ENCODE results near the gene ZSWIM6.

The ZSWIM6 gene

DNA sequence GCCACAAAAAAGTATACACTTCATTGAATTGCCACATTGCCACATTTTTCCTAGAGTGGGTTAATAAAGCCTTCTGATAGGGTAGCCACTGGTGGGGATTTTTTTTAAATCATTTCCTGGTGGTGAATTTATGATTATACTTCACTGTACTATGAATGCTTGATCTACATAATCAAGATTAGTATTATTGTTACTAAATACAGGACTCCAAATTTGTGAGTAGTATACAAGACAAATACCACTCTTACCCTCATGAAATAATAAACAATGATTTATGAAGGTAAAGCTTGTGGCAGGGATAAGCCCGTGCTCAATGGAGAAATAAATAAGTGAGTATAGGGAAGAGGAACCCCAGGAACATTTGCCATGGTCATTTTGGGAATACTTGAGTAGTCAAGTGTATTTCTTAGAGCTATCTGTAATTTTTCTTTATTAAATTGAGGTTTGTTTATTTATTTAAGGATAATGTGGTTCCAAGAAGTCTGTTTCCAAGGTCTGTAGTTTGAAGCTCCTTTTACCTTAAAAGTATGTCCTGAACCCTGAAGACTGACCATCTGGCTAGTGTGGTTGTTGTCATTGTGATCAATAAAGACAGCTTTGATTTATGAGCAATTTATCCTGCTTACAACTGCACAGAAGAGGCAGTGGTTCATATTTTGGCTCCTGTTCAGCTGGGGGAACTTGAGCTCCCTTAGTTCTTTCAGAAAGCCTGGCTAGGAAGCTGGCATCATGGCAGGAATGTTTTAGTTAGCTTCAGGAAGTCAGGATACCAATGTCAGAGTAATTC is 118.6 kb downstream of the ZSWIM6 start:
- DNase-seq, result no peak

DNA sequence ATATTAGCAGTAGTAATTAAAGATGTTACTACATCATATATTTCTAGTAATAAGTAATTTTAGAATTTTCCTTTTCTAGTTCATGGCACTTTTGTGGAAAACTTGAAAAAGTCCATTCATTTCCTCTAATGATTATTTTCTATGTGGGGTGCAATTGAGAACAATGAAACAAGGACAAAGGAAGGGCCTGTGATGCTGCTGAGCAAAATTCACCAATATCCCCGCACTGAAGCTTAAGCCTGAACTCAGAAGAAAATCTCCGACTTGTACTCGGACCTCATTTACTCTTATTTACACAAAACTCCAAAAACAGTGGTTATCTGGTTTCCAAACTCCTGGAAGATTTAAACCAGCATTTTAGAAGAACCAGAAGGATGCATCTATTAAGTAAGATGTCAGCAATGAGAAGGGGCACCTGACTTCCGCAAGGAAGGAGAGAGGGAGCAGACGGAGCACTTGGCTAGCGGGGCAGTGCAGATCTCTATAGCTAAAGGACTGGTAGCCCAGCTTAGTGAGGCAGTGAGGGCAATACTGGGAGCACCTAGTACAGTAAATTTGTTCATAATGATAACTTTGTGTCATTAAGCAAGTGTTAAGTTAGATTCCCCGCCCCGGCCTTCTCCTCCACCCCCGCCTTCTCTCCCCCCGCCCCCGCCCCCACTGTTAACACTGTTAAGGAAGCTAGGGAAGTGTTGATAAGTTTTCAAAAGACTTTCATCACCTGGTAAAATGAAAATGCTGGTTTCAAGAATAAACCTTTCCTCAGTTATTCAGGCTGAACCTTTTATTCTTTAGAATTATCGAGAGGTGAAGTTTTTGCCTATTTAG is 123.3 kb downstream of the ZSWIM6 start:
- no peak for DNase-seq

GRCh38 chr5:61460471-61460870 is 128.4 kb downstream of the ZSWIM6 start:
- no peak for DNase-seq

GRCh38 chr5:61461417-61461816 is 129.4 kb downstream of the ZSWIM6 start:
- no peak for DNase-seq

DNA sequence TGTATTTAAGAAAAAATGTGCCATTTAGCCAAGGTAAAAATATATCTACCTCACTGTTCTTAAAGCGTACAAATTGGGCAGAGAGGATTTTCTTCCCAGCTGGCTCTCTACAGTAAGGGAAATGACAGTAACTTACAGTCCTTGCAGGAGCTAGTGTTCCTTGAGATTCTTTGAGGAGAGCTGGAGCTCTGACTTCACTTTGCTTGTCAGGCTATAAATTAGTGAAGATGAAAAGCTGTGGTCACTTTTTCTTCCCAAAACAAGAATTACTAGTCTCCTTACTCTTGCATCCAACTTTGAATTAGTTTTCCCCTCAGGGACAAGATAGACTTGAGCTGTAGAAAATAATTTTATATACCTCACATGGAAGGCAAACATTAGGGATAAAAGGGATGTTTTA is 129.9 kb downstream of the ZSWIM6 start:
- DNase-seq, result no peak

DNA sequence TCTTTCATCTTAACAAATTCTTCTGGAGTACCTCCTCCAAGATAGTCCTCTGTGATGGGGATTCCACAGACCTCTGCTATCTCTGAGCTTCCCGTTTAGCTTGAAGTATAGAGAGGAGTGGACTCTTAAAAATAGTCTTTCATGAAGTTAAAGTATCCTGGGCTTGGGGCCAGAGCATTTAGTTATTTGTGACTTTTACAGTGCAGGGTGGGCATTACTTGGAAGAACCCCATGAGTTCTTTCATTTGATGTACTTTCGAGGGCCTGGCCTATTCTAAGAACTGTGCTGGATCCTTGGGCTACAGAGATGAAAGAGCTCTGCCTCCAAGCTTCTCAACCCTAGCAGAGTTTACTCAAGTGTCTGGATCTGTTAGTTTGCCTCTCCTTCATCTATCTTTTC is 131.5 kb downstream of the ZSWIM6 start:
- DNase-seq, result no peak

GRCh38 chr5:61464512-61464911 is 132.5 kb downstream of the ZSWIM6 start:
- no peak for DNase-seq

DNA sequence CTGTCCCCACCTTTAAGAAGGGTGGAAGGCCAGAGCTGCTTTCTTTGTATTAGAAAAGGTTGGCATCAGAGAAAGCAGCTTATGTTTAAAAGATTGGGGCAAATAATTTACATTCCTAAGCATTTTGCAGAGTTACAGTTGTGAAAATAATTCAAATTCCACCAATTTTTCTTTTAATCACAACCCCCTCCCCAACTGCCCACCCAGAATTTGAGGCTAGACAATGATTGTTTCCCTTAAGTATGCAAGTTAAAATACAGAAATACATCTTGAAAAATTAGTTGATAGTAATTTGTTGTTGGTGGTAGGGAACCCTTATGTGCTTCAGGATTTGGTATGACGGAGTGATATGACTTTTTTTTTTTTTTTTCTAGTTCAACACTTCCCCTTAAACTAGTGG is 133.0 kb downstream of the ZSWIM6 start:
- DNase-seq, result no peak

DNA sequence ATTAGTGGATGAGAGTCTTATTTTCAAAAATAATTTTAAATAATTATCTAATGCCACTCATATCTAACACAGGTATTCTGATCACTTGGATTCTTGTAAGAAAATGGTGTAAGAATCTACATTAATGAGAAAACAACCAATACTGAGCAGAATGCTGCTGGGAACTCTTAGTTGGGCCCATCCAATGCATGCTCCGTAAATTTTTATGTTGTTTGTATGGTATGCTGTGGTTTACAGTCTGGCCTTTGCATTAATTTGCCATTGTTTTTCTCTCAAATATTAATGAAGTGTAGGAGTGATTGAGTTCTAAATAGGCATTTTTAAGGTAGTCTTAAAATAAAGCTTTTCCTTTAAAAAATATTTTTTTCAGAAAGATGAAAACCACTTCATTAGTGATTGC is 133.4 kb downstream of the ZSWIM6 start:
- no peak for DNase-seq

DNA sequence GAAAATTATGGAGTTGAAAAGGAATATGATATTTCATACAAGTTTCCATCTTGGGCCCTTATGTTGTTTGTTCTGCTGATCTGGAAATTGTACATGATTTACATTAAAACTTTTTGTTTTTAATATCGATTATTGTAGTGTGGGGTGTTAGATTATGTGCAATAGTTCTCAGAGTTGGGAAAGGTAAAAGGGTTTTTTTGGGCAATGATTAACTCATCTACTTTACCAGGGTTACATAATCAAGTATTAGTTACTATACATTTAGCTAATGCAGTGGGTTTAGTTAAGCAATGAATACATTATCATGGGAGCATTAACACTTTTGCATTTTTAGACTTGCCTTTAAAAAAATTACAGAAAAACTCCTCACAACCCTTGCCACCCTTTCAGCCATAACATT is 134.0 kb downstream of the ZSWIM6 start:
- DNase-seq, result no peak

DNA sequence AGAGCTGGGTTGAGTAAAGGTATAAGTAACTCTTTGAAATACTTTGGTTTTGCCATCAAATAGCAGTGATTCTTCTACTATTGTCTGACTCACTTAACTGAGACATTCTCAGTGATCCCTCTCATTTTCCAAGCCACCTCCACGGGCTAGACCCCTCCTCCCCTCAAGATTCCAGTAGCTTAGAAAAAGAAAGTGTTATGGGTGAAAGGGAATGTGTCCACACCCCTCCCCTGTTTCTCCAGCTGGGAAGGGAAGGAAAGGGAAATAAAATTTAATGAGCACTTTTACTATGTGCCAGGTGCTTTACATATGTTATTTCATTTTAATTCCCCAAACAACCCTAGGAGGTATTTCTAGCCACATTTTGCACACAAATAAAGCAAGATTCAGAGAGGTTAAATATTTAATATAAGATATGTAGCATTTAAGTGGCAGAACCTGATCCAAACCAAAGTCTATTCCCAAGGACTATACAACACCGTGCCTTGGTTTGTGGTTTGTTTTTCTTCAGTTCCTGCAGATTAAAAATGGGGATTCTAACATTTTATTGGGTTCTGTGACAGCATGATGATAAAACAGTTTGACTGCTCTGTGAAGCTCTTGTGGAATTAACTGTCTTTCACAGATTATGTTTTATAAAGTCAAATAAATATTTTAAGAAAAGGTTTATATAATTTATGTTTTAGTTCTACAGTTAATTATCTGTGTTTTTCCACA is 135.9 kb downstream of the ZSWIM6 start:
- DNase-seq, result no peak

- DNase-seq, result no peak
Measured at GRCh38 chr5:61468483-61468865, 136.4 kb downstream of the ZSWIM6 start.

GRCh38 chr5:61471352-61471751 is 139.3 kb downstream of the ZSWIM6 start:
- no peak for DNase-seq

DNA sequence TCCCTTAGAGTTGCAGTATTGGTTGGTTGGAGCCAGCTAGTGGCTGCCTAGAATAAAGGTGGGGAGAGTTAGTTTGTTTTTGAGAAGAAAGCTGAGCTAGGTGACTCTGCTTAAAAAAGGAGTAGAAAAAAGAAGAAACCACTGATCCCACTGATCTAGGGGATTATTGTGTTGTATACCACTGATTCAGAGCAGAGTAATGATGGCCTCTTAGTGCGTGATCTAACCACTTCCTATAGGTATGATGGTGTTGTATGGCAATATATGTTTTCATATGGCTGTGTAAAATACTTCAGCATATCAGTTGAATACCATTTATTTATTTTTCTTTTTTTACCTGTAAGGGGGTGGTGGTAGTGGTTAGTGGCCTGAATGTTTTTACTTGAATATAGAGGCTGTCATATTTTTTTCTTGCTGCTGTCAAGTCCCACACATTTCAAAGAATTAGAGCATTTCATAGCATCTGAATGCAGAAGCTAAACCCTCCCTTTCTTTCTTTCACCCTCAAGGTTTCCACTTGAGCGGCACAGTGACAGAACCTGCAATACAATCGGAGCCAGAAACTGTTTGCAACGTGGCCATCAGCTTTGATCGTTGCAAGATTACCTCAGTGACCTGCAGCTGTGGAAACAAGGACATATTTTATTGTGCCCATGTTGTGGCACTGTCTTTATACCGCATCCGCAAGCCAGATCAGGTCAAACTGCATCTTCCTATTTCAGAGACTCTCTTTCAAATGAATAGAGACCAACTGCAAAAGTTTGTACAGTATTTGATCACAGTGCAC is 140.3 kb downstream of the ZSWIM6 start:
- DNase-seq, result no peak

DNA sequence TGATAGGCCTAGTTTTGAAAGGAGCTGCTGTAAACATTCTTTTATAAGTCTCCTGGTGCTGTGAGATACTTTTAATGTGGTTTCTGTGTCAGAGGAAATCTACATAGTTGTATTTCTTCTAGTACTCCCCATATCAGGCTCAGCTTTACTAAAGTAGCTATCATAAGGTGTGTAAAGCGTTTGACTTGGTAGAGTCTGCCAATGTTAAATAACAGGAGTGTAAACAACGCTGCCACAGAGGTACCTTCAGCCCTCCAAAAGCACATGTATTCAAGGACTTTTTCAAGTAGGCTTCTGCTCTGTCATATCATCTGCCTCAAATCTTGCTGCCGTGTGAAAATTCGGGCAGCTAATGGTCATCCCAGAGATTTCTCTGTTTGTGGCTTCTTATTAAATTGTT is 142.7 kb downstream of the ZSWIM6 start:
- no peak for DNase-seq

- DNase-seq, result no peak
Measured at GRCh38 chr5:61477788-61478187, 145.7 kb downstream of the ZSWIM6 start.

DNA sequence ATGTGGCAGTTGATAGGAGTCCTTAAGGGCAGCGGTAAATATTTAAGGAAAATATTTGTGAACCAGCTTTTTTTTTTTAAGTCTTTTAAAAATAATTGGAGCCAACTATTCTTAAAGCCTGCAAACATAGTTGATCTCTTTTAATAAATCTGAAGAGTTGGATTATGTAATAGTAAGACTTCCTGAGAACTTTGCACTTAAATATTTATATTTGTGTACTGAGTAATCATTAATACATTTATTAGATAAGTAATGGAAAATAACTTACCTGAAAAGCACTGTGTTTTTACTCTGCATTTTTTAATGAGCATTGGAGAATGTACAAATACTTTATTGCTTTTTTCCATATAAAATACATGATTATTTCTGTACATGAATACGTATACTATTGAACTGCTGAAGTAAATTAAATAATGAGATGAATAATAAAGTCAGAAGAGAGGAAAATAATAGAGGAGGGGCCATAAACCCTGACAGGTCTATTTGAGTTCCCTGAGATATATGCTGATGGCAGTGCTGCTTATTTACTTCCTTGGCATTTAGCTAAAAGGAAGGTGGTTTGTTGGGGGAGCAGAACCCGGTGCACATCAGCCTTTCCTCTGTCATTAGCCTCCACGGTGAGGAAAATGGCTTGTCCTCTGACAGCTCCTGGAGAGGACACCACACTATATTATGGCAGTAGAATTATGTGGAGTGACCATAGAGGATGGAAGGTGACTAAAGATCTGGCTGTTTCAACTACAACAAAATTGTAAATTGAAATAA is 148.0 kb downstream of the ZSWIM6 start:
- DNase-seq, result no peak

DNA sequence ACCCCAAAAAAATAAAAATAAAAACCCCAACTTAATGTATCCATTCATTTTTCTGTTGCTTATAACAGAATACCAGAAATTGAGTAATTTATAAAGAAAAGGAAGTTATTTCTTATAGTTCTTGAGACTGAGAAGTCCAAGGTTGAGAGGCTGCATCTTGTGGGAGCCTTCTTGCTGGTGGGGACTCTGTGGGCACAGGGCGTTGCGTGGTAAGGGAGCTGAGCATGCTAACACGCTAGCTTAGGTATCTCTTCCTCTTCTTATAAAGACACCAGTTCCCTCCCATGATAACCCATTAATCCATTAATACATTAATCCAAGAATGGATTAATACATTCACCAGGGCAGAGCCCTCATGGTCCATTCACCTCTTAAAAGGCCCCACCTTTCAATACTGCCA is 150.9 kb downstream of the ZSWIM6 start:
- DNase-seq, result no peak

GRCh38 chr5:61486476-61486875 is 154.4 kb downstream of the ZSWIM6 start:
- DNase-seq, result no peak

GRCh38 chr5:61489574-61489973 is 157.5 kb downstream of the ZSWIM6 start:
- no peak for DNase-seq

DNA sequence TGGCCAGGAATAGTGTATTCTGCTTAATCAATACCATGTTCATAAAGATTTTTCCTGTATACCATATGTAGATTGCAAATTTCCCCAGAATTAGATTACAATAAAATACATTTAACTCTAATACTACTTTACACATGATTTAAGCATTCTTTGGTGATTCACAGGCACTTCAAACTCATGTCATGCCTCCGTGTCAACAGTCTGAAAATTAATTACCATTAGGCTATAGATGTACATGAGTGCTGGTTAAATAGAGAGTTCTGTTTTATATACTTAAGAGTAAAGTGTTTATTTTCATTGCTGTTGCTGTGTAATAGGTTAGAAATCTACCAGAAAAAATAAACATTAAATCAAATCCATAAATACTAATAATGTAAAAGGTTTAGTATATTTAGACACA is 159.8 kb downstream of the ZSWIM6 start:
- DNase-seq, result no peak

- DNase-seq, result no peak
Measured at GRCh38 chr5:61493973-61494372, 161.9 kb downstream of the ZSWIM6 start.

All from central memory CD4-positive, alpha-beta T cell (primary cell).